Liver (tissue), 9 donors: ENCODE measurements around the gene TSPAN17. TPM values are rescaled to one million over a fixed set of nuclear protein-coding genes. Genes with fewer than 3 reads are reported as not detected.

Experiments
- DNase-seq: peaks from one replicate; pipeline ENCODE4 v3.0.0-alpha.2; 2017; ENCODE audit warnings: low spot score
- H3K27ac ChIP-seq, 2 donors: one replicate each; pipeline ENCODE4 v1.7.0; 2013; ENCODE audit warnings: inconsistent platforms in 2 of 2, low read length in 2 of 2, control low read depth in 1 of 2, low read depth in 1 of 2, mild to moderate bottlenecking in 1 of 2
- H3K27me3 ChIP-seq, 4 donors: one replicate each; pipeline versions ENCODE4 v1.6.1 to v1.7.0; 2013; ENCODE audit warnings: low read length in 3 of 4, inconsistent platforms in 1 of 4, mild to moderate bottlenecking in 1 of 4, moderate library complexity in 1 of 4; ENCODE audit not compliant: control insufficient read depth in 4 of 4, insufficient read depth in 4 of 4
- H3K36me3 ChIP-seq, 4 donors: one replicate each; pipeline versions ENCODE4 v1.6.1 to v1.7.0; 2013; ENCODE audit warnings: low read length in 3 of 4, mild to moderate bottlenecking in 3 of 4, low read depth in 1 of 4, moderate library complexity in 1 of 4; ENCODE audit not compliant: control insufficient read depth in 4 of 4, insufficient read depth in 3 of 4
- H3K4me1 ChIP-seq, 4 donors: one replicate each; pipeline versions ENCODE4 v1.6.1 to v1.7.0; 2013; ENCODE audit warnings: low read length in 3 of 4, mild to moderate bottlenecking in 3 of 4, moderate library complexity in 1 of 4; ENCODE audit not compliant: control insufficient read depth in 4 of 4, insufficient read depth in 4 of 4
- H3K4me3 ChIP-seq, 3 donors: one replicate each; pipeline versions ENCODE4 v1.6.1 to v1.7.0; 2013; ENCODE audit warnings: low read length in 3 of 3, control low read depth in 1 of 3, low read depth in 1 of 3, mild to moderate bottlenecking in 1 of 3
- H3K9ac ChIP-seq, 2 donors: one replicate each; pipeline ENCODE4 v1.7.0; 2013; ENCODE audit warnings: low read length in 2 of 2, mild to moderate bottlenecking in 2 of 2, moderate library complexity in 2 of 2, control low read depth in 1 of 2, low read depth in 1 of 2
- H3K9me3 ChIP-seq, 4 donors: one replicate each; pipeline versions ENCODE4 v1.6.1 to v1.7.0; 2013; ENCODE audit warnings: low read length in 3 of 4; ENCODE audit not compliant: control insufficient read depth in 4 of 4
- FOXA2 ChIP-seq: IDR thresholded peaks from 2 replicates; pipeline ENCODE4 v1.6.1; 2016; ENCODE audit warnings: antibody characterized with exemption
- HNF4A ChIP-seq, 2 donors: conservative IDR thresholded peaks; 2 replicates each; pipeline ENCODE4 v1.6.1; 2016; ENCODE audit warnings: antibody characterized with exemption in 2 of 2, mild to moderate bottlenecking in 2 of 2
- HNF4G ChIP-seq: IDR thresholded peaks from 2 replicates; pipeline ENCODE4 v1.6.1; 2016; ENCODE audit warnings: antibody characterized with exemption
- RAD21 ChIP-seq, 2 donors: IDR thresholded peaks; 2 replicates each; pipeline ENCODE4 v1.6.1; 2016; ENCODE audit warnings: antibody characterized with exemption in 2 of 2, mild to moderate bottlenecking in 2 of 2
- RXRA ChIP-seq, 2 donors: IDR thresholded peaks; 2 replicates each; pipeline ENCODE4 v1.6.1; 2017 to 2018; ENCODE audit warnings: antibody characterized with exemption in 2 of 2, mild to moderate bottlenecking in 1 of 2
- SP1 ChIP-seq: IDR thresholded peaks from 2 replicates; pipeline ENCODE4 v1.6.1; 2018; ENCODE audit warnings: antibody characterized with exemption, mild to moderate bottlenecking
- TAF1 ChIP-seq: conservative IDR thresholded peaks from 2 replicates; pipeline ENCODE4 v1.6.1; 2016; ENCODE audit warnings: antibody characterized with exemption, mild to moderate bottlenecking
- YY1 ChIP-seq: IDR thresholded peaks from 2 replicates; pipeline ENCODE4 v1.6.1; 2016; ENCODE audit warnings: antibody characterized with exemption, mild to moderate bottlenecking
- WGBS: extraction: QIAGEN DNeasy Blood & Tissue Kit; methylation state at CpG from one replicate; pipeline ENCODE4 v1.1.7; 2013; 5-methylcytosine and 5-hydroxymethylcytosine counted together
- polyA plus RNA-seq, 2 donors: library from polyadenylated mRNA; stranded (reverse) in 1 of 2; unstranded in 1 of 2; fragments of 200-250 nt in 1 of 2; fragments of >200 nt in 1 of 2; fragmentation: Nextera tagmentation in 1 of 2; extraction: Ambion mirVana in 1 of 2; gene quantifications; one replicate each; pipeline versions ENCODE4 v1.2.1 to v1.2.3, GENCODE V29; 2013 to 2015
- total RNA-seq, 2 donors: library from RNA; depleted of rRNA; stranded (reverse); fragments of >200 nt; gene quantifications; one replicate each; pipeline ENCODE4 v1.2.3, GENCODE V29; 2014
- TF ChIP-seq, protein P1 (sequence below): fragments of 150-350 bp; IDR thresholded peaks from 2 replicates; pipeline ENCODE4 v1.5.1; 2017; ENCODE audit warnings: improper control_type of control experiment, low read depth, low read length; ENCODE audit not compliant: missing input control
- TF ChIP-seq, protein P2 (sequence below): IDR thresholded peaks from 2 replicates; pipeline ENCODE4 v1.6.1; 2016; ENCODE audit warnings: antibody characterized with exemption
- TF ChIP-seq, protein P3 (sequence below): IDR thresholded peaks from 2 replicates; pipeline ENCODE4 v1.6.1; 2016; ENCODE audit warnings: antibody characterized with exemption
- donor health status: healthy.
- donor health status: healthy.
- donor health status: healthy.
- donor health status: healthy.
- donor health status: healthy.

The TSPAN17 gene
- total and polyA plus RNA-seq, 4 donors = 5.7 to 43.4 (median 16.2) TPM

- H3K9ac ChIP-seq = no peak within 1 kb of the TSS
- H3K9me3 ChIP-seq = no peaks in the 10 kb centered on the region
- TF ChIP-seq, protein P1, sequence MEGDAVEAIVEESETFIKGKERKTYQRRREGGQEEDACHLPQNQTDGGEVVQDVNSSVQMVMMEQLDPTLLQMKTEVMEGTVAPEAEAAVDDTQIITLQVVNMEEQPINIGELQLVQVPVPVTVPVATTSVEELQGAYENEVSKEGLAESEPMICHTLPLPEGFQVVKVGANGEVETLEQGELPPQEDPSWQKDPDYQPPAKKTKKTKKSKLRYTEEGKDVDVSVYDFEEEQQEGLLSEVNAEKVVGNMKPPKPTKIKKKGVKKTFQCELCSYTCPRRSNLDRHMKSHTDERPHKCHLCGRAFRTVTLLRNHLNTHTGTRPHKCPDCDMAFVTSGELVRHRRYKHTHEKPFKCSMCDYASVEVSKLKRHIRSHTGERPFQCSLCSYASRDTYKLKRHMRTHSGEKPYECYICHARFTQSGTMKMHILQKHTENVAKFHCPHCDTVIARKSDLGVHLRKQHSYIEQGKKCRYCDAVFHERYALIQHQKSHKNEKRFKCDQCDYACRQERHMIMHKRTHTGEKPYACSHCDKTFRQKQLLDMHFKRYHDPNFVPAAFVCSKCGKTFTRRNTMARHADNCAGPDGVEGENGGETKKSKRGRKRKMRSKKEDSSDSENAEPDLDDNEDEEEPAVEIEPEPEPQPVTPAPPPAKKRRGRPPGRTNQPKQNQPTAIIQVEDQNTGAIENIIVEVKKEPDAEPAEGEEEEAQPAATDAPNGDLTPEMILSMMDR = no peak
- no peaks in the 10 kb centered on the region for H3K36me3 ChIP-seq
- H3K4me3 ChIP-seq = peak within 1 kb of the TSS in 1 of 3 donors; percentile 27
- 2% methylated on average over 94 of the region's 94 CpGs for WGBS
- peaks cover 4 to 21% (median 6%) of the 10 kb centered on the region in 4 donors for H3K27me3 ChIP-seq
- DNase-seq = no peak
- peaks cover 0 to 5% (median 5%) of the 10 kb centered on the region in 4 donors for H3K4me1 ChIP-seq
- no peak within 1 kb of the TSS for H3K27ac ChIP-seq
These were observed 17.2 kb upstream of the TSPAN17 start, which contains the start of the genes EIF4E1B and SNCB for GRCh38 chr5:176629853-176630680. Gene EIF4E1B, plus strand, starts transcription at chr5:176630675. Its CDS starts 12,113 bp downstream, at chr5:176642788. Gene SNCB, minus strand, starts transcription at chr5:176630534. Its CDS starts 880 bp downstream, at chr5:176629654.

GRCh38 chr5:176630681-176631222, 16.5 kb upstream of the TSPAN17 start:
- Histone ChIP-seq H3K4me1 (peaks cover 0 to 5% (median 5%) of the 10 kb centered on the region in 4 donors), H3K27ac (no peak overlapping the region), H3K4me3 (peak overlapping the region in 1 of 3 donors; percentile 27), H3K36me3 (no peaks in the 10 kb centered on the region), H3K9ac (no peak overlapping the region), H3K9me3 (no peaks in the 10 kb centered on the region), H3K27me3 (peaks cover 4 to 24% (median 6%) of the 10 kb centered on the region in 4 donors)
- no peak for DNase-seq
- no peak for TF ChIP-seq FOXA2
- TF ChIP-seq, protein P2, sequence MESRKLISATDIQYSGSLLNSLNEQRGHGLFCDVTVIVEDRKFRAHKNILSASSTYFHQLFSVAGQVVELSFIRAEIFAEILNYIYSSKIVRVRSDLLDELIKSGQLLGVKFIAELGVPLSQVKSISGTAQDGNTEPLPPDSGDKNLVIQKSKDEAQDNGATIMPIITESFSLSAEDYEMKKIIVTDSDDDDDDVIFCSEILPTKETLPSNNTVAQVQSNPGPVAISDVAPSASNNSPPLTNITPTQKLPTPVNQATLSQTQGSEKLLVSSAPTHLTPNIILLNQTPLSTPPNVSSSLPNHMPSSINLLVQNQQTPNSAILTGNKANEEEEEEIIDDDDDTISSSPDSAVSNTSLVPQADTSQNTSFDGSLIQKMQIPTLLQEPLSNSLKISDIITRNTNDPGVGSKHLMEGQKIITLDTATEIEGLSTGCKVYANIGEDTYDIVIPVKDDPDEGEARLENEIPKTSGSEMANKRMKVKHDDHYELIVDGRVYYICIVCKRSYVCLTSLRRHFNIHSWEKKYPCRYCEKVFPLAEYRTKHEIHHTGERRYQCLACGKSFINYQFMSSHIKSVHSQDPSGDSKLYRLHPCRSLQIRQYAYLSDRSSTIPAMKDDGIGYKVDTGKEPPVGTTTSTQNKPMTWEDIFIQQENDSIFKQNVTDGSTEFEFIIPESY = no peak
- no peak for TF ChIP-seq RXRA (IDR thresholded peaks at IDR 0.05)
- TF ChIP-seq, protein P1 = no peak
- WGBS = 9% methylated on average over 20 of the region's 20 CpGs

DNA sequence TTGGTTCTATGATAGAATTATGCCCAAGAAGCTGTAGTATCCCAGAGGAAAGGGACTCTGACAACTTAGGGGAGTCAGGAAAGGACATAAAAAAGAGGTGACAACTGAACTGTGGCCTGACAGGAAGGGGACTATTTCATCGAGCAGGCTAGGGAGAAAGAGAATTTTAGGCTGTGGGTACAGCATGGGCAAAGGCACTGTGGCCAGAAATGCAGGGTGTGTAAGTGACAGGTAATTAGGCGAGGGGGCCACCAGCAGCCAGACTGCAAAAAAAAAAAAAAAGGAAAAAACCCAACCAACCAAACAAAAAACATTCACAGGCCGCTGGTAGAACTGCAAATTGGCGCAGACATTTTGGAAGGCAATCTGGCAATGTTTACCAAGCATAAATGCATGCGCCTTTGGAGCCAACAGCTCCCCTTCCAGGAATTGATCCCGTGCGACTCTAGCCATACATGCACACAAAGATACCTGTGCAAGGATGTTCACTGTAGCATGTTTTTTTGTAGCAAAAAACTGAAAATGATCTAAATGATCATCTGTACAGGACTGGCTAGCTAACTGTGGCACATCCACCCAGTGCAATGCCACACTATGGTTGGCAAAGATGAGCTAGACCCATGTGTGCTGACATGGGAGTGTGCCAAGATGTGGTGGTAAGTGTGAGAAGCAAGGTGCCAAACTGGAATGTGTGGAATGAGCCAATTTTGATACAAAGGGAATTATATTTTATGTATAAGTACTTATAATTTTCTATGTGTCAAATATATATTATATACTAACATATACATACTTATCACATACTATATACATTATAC, 15.7 kb upstream of the TSPAN17 start:
- Histone ChIP-seq H3K4me1 (peaks cover 0 to 5% (median 5%) of the 10 kb centered on the region in 4 donors), H3K27ac (no peak overlapping the region), H3K9ac (no peak overlapping the region), H3K36me3 (no peaks in the 10 kb centered on the region), H3K4me3 (no peak overlapping the region), H3K9me3 (no peaks in the 10 kb centered on the region), H3K27me3 (peaks cover 4 to 24% (median 6%) of the 10 kb centered on the region in 4 donors)
- no peak for DNase-seq
- 73% methylated on average over 7 of the region's 7 CpGs for WGBS
- TF ChIP-seq, protein P1 = no peak
- TF ChIP-seq TAF1 (no peak), SP1 (no peak), HNF4A (conservative IDR thresholded peaks at IDR 0.05) (no peak), FOXA2 (no peak), RAD21 (IDR thresholded peaks at IDR 0.05) (no peak), HNF4G (no peak), YY1 (no peak)
- TF ChIP-seq, protein P2 = no peak
- TF ChIP-seq, protein P3, sequence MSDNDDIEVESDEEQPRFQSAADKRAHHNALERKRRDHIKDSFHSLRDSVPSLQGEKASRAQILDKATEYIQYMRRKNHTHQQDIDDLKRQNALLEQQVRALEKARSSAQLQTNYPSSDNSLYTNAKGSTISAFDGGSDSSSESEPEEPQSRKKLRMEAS = no peak
